ENCODE measurements around the gene MAP4K1. TPM values are rescaled to one million over a fixed set of nuclear protein-coding genes. Genes with fewer than 3 reads are reported as not detected.

The MAP4K1 gene
- total RNA-seq, 1 experiment from 2014 or later = 0.56 TPM

- Mint-ChIP-seq H3K9me3 (ENCODE audit: unreplicated experiment) (no peaks in the 10 kb centered on the region), H3K27me3 (ENCODE audit: insufficient read depth, unreplicated experiment) (no peaks in the 10 kb centered on the region), H3K36me3 (ENCODE audit: insufficient read depth, unreplicated experiment) (peaks cover 18% of the 10 kb centered on the region), H3K27ac (ENCODE audit: low read depth, unreplicated experiment) (peak overlapping the region; percentile 86), H3K4me1 (ENCODE audit: insufficient read depth, unreplicated experiment) (peaks cover 27% of the 10 kb centered on the region), H3K4me3 (ENCODE audit: unreplicated experiment) (peak overlapping the region; percentile 84)
- CTCF ChIA-PET = interaction anchor here (0.5 to 1.3 kb wide), 10 partner anchors 14 to 137 kb away, joined by 3 to 4 read pairs (median 3); no protein-coding TSS in a partner anchor
- TSS peak; percentile 64 for BruUV-seq (replicated peaks)
- intact Hi-C loops (cut with micrococcal nuclease) = loop anchor here (1.0 to 5.0 kb wide), 5 partner anchors 9 to 203 kb away; partner anchors contain the start of gene ECH1
- POLR2A ChIA-PET = interaction anchor here (0.6 to 19.4 kb wide), 25 partner anchors 10 to 384 kb away, joined by 3 to 521 read pairs (median 10); partner anchors contain the start of genes CAPN12, ECH1, EIF3K and MAP4K1
- DNase-seq (ENCODE audit: unreplicated experiment) = peak; percentile 96
- TF ChIP-seq, protein P1, sequence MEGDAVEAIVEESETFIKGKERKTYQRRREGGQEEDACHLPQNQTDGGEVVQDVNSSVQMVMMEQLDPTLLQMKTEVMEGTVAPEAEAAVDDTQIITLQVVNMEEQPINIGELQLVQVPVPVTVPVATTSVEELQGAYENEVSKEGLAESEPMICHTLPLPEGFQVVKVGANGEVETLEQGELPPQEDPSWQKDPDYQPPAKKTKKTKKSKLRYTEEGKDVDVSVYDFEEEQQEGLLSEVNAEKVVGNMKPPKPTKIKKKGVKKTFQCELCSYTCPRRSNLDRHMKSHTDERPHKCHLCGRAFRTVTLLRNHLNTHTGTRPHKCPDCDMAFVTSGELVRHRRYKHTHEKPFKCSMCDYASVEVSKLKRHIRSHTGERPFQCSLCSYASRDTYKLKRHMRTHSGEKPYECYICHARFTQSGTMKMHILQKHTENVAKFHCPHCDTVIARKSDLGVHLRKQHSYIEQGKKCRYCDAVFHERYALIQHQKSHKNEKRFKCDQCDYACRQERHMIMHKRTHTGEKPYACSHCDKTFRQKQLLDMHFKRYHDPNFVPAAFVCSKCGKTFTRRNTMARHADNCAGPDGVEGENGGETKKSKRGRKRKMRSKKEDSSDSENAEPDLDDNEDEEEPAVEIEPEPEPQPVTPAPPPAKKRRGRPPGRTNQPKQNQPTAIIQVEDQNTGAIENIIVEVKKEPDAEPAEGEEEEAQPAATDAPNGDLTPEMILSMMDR (IDR thresholded peaks at IDR 0.05; ENCODE audit: unreplicated experiment) = no peak
Measured at GRCh38 chr19:38649305-38650171, 31.8 kb upstream of the MAP4K1 start.

GRCh38 chr19:38648769-38649304 lies 31.1 kb upstream of the MAP4K1 start:
- Mint-ChIP-seq H3K4me1 (ENCODE audit: insufficient read depth, unreplicated experiment) (peaks cover 27% of the 10 kb centered on the region), H3K9me3 (ENCODE audit: unreplicated experiment) (no peaks in the 10 kb centered on the region), H3K36me3 (ENCODE audit: insufficient read depth, unreplicated experiment) (peaks cover 22% of the 10 kb centered on the region), H3K27ac (ENCODE audit: low read depth, unreplicated experiment) (peak overlapping the region; percentile 86), H3K4me3 (ENCODE audit: unreplicated experiment) (peak overlapping the region; percentile 84), H3K27me3 (ENCODE audit: insufficient read depth, unreplicated experiment) (no peaks in the 10 kb centered on the region)
- DNase-seq (ENCODE audit: unreplicated experiment) = peak; percentile 25
- CTCF ChIA-PET = interaction anchor here (0.5 to 1.5 kb wide), 5 partner anchors 20 to 169 kb away, joined by 3 to 11 read pairs (median 3); no protein-coding TSS in a partner anchor
- TF ChIP-seq, protein P1 (IDR thresholded peaks at IDR 0.05; ENCODE audit: unreplicated experiment) = no peak
- intact Hi-C loops (cut with micrococcal nuclease) = loop anchor here (2.0 kb wide), 1 partner anchor 70 kb away; no protein-coding TSS in a partner anchor
- POLR2A ChIA-PET = interaction anchor here (0.7 to 19.4 kb wide), 23 partner anchors 11 to 787 kb away, joined by 3 to 521 read pairs (median 12); partner anchors contain the start of genes CAPN12, ECH1, EIF3K and MAP4K1
- no TSS peak for BruUV-seq (replicated peaks)

DNA sequence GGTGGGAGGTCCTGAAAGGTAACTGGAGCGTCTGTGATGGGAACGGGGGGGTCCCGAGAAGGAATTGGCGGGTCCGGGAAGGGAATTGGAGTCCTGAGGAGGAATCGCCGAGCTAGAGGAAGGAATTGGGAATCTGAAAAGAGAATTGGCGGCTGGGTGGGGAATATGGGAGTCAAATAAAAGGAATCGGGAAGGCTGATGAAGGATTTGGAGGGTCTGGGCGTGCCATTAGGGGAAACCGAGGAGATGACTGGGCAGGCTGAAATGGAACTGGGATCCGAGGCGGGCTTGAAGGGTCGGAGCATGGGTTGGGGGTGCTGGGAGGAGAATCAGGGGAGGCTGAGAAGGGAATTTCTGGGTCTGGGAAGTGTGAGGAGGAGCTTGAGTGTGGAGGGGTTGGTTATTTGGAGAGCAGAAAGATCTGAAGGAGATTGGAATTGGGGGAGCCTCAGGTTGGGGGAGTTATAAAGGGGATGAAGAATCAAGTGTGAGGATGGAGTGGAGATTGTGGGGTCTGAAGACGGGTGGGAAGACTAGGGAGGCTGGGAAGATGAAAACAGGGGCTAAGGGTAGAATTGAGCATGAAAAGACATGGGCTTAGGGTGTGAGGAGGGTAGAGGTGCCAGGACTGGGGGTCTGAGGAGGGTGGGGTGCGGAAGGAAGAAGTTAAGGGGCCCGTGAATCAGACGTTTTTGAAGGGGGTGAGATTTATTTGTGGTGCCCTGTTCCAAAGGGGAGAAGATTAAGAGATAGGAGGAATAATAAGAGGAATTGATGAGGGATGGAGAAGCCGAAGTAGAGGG lies 30.4 kb upstream of the MAP4K1 start:
- Mint-ChIP-seq H3K9me3 (ENCODE audit: unreplicated experiment) (no peaks in the 10 kb centered on the region), H3K27ac (ENCODE audit: low read depth, unreplicated experiment) (peak overlapping the region; percentile 86), H3K27me3 (ENCODE audit: insufficient read depth, unreplicated experiment) (no peaks in the 10 kb centered on the region), H3K4me3 (ENCODE audit: unreplicated experiment) (peak overlapping the region; percentile 84), H3K36me3 (ENCODE audit: insufficient read depth, unreplicated experiment) (peaks cover 18% of the 10 kb centered on the region), H3K4me1 (ENCODE audit: insufficient read depth, unreplicated experiment) (peaks cover 21% of the 10 kb centered on the region)
- ChIA-PET CTCF (interaction anchor here (0.5 to 1.5 kb wide), 6 partner anchors 21 to 170 kb away, joined by 3 to 11 read pairs (median 3); no protein-coding TSS in a partner anchor), POLR2A (interaction anchor here (0.7 to 19.4 kb wide), 23 partner anchors 11 to 788 kb away, joined by 3 to 521 read pairs (median 10); partner anchors contain the start of genes CAPN12, ECH1, EIF3K and MAP4K1)
- intact Hi-C loops (cut with micrococcal nuclease) = loop anchor here (2.0 kb wide), 1 partner anchor 71 kb away; no protein-coding TSS in a partner anchor
- TF ChIP-seq, protein P1 (IDR thresholded peaks at IDR 0.05; ENCODE audit: unreplicated experiment) = no peak
- DNase-seq (ENCODE audit: unreplicated experiment) = peak; percentile 19
- no TSS peak for BruUV-seq (replicated peaks)
